ENCODE measurements around the gene TEX44.
A peak's percentile ranks its signal among the peaks of the same experiment; 100 is the strongest.

The TEX44 gene

GRCh38 chr2:231642631-231643494 is 50.2 kb downstream of the TEX44 start:
- H2AFZ ChIP-seq (ENCODE audit: low read depth, low read length): peak overlapping the region; percentile 36
- peaks cover 10% of the 10 kb centered on the region for H3K4me1 ChIP-seq (ENCODE audit: control insufficient read depth, insufficient read depth, low read depth, low read length)
- no peak overlapping the region for H2BK5ac ChIP-seq (ENCODE audit: low read depth, low read length, poor library complexity, severe bottlenecking)
- no peaks in the 10 kb centered on the region for H3K9me3 ChIP-seq (ENCODE audit: control insufficient read depth, low read length)
- H4K8ac ChIP-seq (ENCODE audit: low read length): peak overlapping the region; percentile 45
- H3K14ac ChIP-seq (ENCODE audit: low read length in 2 of 2): no peak overlapping the region
- peak; percentile 97 for DNase-seq
- H2BK12ac ChIP-seq (ENCODE audit: low read length in 2 of 2): peak overlapping the region in 1 of 2 experiments; percentile 68
- H3K18ac ChIP-seq (ENCODE audit: low read depth in 1 of 2, low read length in 2 of 2): peak overlapping the region; percentile 29 to 68
- no peaks in the 10 kb centered on the region for H3K27me3 ChIP-seq (ENCODE audit: control insufficient read depth in 1 of 2, insufficient read depth in 1 of 2, low read length in 2 of 2)
- H3K23ac ChIP-seq (ENCODE audit: low read length in 2 of 2): no peak overlapping the region
- H2BK120ac ChIP-seq (ENCODE audit: low read depth, low read length): no peak overlapping the region
- H3K4me2 ChIP-seq (ENCODE audit: low read length, poor library complexity, severe bottlenecking): peak overlapping the region; percentile 45
- peak overlapping the region; percentile 30 for H2BK15ac ChIP-seq (ENCODE audit: low read depth, poor library complexity, severe bottlenecking)
- WGBS: 65% methylated on average over 25 of the region's 30 CpGs
- H3K4ac ChIP-seq (ENCODE audit: low read depth in 1 of 2, low read length in 2 of 2): peak overlapping the region in 1 of 2 experiments; percentile 47
- peak overlapping the region in 1 of 2 experiments; percentile 60 for H3K4me3 ChIP-seq (ENCODE audit: insufficient read depth in 1 of 2, low read depth in 1 of 2, low read length in 2 of 2)
- H3K9ac ChIP-seq (ENCODE audit: low read length): peak overlapping the region; percentile 86
- no peaks in the 10 kb centered on the region for H3K36me3 ChIP-seq (ENCODE audit: control insufficient read depth in 1 of 2, insufficient read depth in 2 of 2, low read depth in 1 of 2, low read length in 2 of 2)
- H3K27ac ChIP-seq (ENCODE audit: low read length, poor library complexity, severe bottlenecking): peak overlapping the region; percentile 85
- peak overlapping the region; percentile 14 for H2AK5ac ChIP-seq (ENCODE audit: low read length, severe bottlenecking)
- H4K91ac ChIP-seq (ENCODE audit: low read length): no peak overlapping the region
- H3K79me1 ChIP-seq (replicated peaks; ENCODE audit: low read length, poor library complexity, severe bottlenecking): no peaks in the 10 kb centered on the region

- Histone ChIP-seq H3K36me3 (ENCODE audit: control insufficient read depth in 1 of 2, insufficient read depth in 2 of 2, low read depth in 1 of 2, low read length in 2 of 2) (no peaks in the 10 kb centered on the region), H4K8ac (ENCODE audit: low read length) (no peak overlapping the region), H3K4me2 (ENCODE audit: low read length, poor library complexity, severe bottlenecking) (no peak overlapping the region), H3K14ac (ENCODE audit: low read length in 2 of 2) (no peak overlapping the region), H2BK15ac (ENCODE audit: low read depth, poor library complexity, severe bottlenecking) (no peak overlapping the region), H3K9me3 (ENCODE audit: control insufficient read depth, low read length) (no peaks in the 10 kb centered on the region), H2BK120ac (ENCODE audit: low read depth, low read length) (no peak overlapping the region), H2BK12ac (ENCODE audit: low read length in 2 of 2) (no peak overlapping the region), H3K23ac (ENCODE audit: low read length in 2 of 2) (no peak overlapping the region), H2AFZ (ENCODE audit: low read depth, low read length) (no peak overlapping the region), H3K4me3 (ENCODE audit: insufficient read depth in 1 of 2, low read depth in 1 of 2, low read length in 2 of 2) (no peak overlapping the region), H3K4ac (ENCODE audit: low read depth in 1 of 2, low read length in 2 of 2) (no peak overlapping the region), H3K4me1 (ENCODE audit: control insufficient read depth, insufficient read depth, low read depth, low read length) (peaks cover 10% of the 10 kb centered on the region), H2BK5ac (ENCODE audit: low read depth, low read length, poor library complexity, severe bottlenecking) (no peak overlapping the region), H3K27me3 (ENCODE audit: control insufficient read depth in 1 of 2, insufficient read depth in 1 of 2, low read length in 2 of 2) (no peaks in the 10 kb centered on the region), H3K18ac (ENCODE audit: low read depth in 1 of 2, low read length in 2 of 2) (no peak overlapping the region), H2AK5ac (ENCODE audit: low read length, severe bottlenecking) (no peak overlapping the region), H3K79me1 (replicated peaks; ENCODE audit: low read length, poor library complexity, severe bottlenecking) (no peaks in the 10 kb centered on the region), H3K9ac (ENCODE audit: low read length) (peak overlapping the region; percentile 86), H3K27ac (ENCODE audit: low read length, poor library complexity, severe bottlenecking) (no peak overlapping the region), H4K91ac (ENCODE audit: low read length) (no peak overlapping the region)
- WGBS: 92% methylated on average over 8 of the region's 8 CpGs
- no peak for DNase-seq
Measured at GRCh38 chr2:231643495-231643888, 50.8 kb downstream of the TEX44 start.
